ENCODE data around the gene ZNF718. TPM values are rescaled to one million over a fixed set of nuclear protein-coding genes. Genes with fewer than 3 reads are reported as not detected.
"Not testable (repeated sequence)": the region's sequence is repeated elsewhere in the genome, so short reads cannot be mapped to it uniquely, and the experiment has no call there.

The ZNF718 gene
- total RNA-seq, 1 donor from 2014 or later, result 11.1 TPM

GRCh38 chr4:120616-121015, 3.7 kb upstream of the ZNF718 start:
- Mint-ChIP-seq H3K4me3 (no peak overlapping the region), H3K36me3 (peaks cover 2% of the 10 kb centered on the region), H3K27me3 (ENCODE audit: low read depth) (no peaks in the 10 kb centered on the region), H3K9me3 (peaks cover 45% of the 10 kb centered on the region), H3K27ac (no peak overlapping the region), H3K4me1 (peaks cover 6% of the 10 kb centered on the region)
- no peak for DNase-seq (ENCODE audit: low spot score in 2 of 2, unreplicated experiment in 2 of 2)
- no peak for TF ChIP-seq CTCF (IDR thresholded peaks at IDR 0.05; ENCODE audit: unreplicated experiment)

GRCh38 chr4:121408-122084, 2.8 kb upstream of the ZNF718 start:
- H3K27me3 Mint-ChIP-seq (ENCODE audit: low read depth), result no peaks in the 10 kb centered on the region
- no peak overlapping the region for H3K27ac Mint-ChIP-seq
- no peak for DNase-seq (ENCODE audit: low spot score in 2 of 2, unreplicated experiment in 2 of 2)
- peaks cover 7% of the 10 kb centered on the region for H3K36me3 Mint-ChIP-seq
- H3K4me1 Mint-ChIP-seq, result peaks cover 11% of the 10 kb centered on the region
- H3K4me3 Mint-ChIP-seq, result no peak overlapping the region
- no peak for TF ChIP-seq CTCF (IDR thresholded peaks at IDR 0.05; ENCODE audit: unreplicated experiment)
- H3K9me3 Mint-ChIP-seq, result peaks cover 41% of the 10 kb centered on the region

DNA sequence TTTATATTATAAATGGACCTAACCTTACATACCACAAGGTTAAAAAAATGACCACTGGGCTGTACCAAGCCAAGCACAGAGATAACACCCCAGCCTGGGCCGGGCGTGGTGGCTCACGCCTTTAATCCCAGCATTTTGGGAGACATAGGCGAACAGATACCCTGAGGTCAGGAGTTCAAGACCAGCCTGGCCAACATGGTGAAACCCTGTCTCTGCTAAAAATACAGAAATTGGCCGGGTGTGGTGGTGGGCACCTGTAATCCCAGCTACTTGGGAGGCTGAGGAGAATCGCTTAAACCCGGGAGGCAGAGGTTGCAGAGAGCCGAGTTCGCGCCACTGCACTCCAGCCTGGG, 403 bp upstream of the ZNF718 start:
- Mint-ChIP-seq H3K9me3 (peaks cover 26% of the 10 kb centered on the region), H3K27ac (peak overlapping the region; percentile 100), H3K4me1 (peaks cover 11% of the 10 kb centered on the region), H3K4me3 (peak overlapping the region; percentile 100)
- not testable (repeated sequence) for H3K36me3 Mint-ChIP-seq; DNase-seq (ENCODE audit: low spot score in 2 of 2, unreplicated experiment in 2 of 2); H3K27me3 Mint-ChIP-seq (ENCODE audit: low read depth)

GRCh38 chr4:125091-125771, 930 bp downstream of the ZNF718 start:
- H3K36me3 Mint-ChIP-seq, result peaks cover 7% of the 10 kb centered on the region
- H3K27me3 Mint-ChIP-seq (ENCODE audit: low read depth), result no peaks in the 10 kb centered on the region
- peak overlapping the region; percentile 100 for H3K27ac Mint-ChIP-seq
- H3K4me3 Mint-ChIP-seq, result peak overlapping the region; percentile 100
- peaks cover 11% of the 10 kb centered on the region for H3K4me1 Mint-ChIP-seq
- peak in 1 of 2 experiments; percentile 58 for DNase-seq (ENCODE audit: low spot score in 2 of 2, unreplicated experiment in 2 of 2)
- peaks cover 20% of the 10 kb centered on the region for H3K9me3 Mint-ChIP-seq
- no peak for TF ChIP-seq CTCF (IDR thresholded peaks at IDR 0.05; ENCODE audit: unreplicated experiment)

DNA sequence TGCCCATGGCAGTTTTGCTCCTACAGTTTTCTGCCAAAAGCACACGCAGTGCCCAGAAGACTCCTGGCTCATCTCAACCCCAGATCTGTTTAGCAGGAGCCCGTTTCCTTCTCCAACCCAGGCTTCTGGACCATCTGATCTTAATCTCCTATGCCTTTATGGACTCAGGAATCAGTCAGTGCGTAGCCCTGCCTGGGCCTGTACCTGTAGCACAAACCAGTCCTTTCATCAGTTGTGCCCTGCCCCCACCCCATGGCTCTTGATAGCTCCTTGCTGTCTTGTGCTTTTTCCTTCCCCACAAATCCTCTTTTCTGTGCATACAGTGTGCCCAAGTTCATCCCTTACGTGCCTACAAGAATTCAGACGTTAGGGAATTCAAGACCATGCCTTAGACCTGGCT, 1.5 kb downstream of the ZNF718 start:
- no peak for TF ChIP-seq CTCF (IDR thresholded peaks at IDR 0.05; ENCODE audit: unreplicated experiment)
- Mint-ChIP-seq H3K4me1 (peaks cover 11% of the 10 kb centered on the region), H3K27me3 (ENCODE audit: low read depth) (no peaks in the 10 kb centered on the region), H3K4me3 (peak overlapping the region; percentile 100), H3K36me3 (peaks cover 7% of the 10 kb centered on the region), H3K27ac (peak overlapping the region; percentile 100), H3K9me3 (peaks cover 19% of the 10 kb centered on the region)
- no peak for DNase-seq (ENCODE audit: low spot score in 2 of 2, unreplicated experiment in 2 of 2)

DNA sequence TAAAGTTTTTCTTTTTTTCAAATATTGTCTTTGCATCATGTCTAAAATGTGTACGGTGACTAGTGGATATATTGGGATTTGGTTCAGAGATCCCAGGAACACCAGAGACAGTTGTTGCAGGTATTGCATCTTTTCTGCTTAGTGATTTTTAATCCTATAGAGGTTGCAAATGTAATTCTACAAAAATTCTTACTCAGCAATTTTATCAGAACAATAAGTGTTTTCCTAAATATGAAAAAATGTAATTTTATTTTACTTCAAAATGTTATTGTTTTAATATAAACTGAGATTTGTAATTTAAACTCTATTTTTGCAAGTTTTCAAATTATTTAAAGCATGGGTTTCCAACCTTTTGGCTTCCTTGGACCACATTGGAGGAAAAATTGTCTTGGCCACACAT, 8.2 kb downstream of the ZNF718 start:
- H3K27me3 Mint-ChIP-seq (ENCODE audit: low read depth), result no peaks in the 10 kb centered on the region
- no peak for TF ChIP-seq CTCF (IDR thresholded peaks at IDR 0.05; ENCODE audit: unreplicated experiment)
- H3K4me3 Mint-ChIP-seq, result no peak overlapping the region
- DNase-seq (ENCODE audit: low spot score in 2 of 2, unreplicated experiment in 2 of 2), result no peak
- no peak overlapping the region for H3K27ac Mint-ChIP-seq
- H3K4me1 Mint-ChIP-seq, result no peaks in the 10 kb centered on the region
- H3K36me3 Mint-ChIP-seq, result peaks cover 32% of the 10 kb centered on the region
- peaks cover 24% of the 10 kb centered on the region for H3K9me3 Mint-ChIP-seq

Data from mesothelial cell of epicardium (in vitro differentiated cells).